Stimulated activated naive CD8-positive, alpha-beta T cell treated with anti-CD3 and anti-CD28 coated beads, Interleukin-15, Interleukin-2, amounts not matched to agents 100 ng/mL and 50 ng/mL, for 24 hours (primary cell): Measurements from ENCODE around the gene ARHGEF28.

Experiments used
- H3K27ac Mint-ChIP-seq: one replicate; pipeline ENCODE4 v1.8.0; 2021; ENCODE audit warnings: mild to moderate bottlenecking, mixed read lengths
- H3K27me3 Mint-ChIP-seq: one replicate; pipeline ENCODE4 v1.8.0; 2021; ENCODE audit warnings: mixed read lengths
- H3K36me3 Mint-ChIP-seq: one replicate; pipeline ENCODE4 v1.8.0; 2021; ENCODE audit warnings: low read depth, mixed read lengths
- H3K4me1 Mint-ChIP-seq: one replicate; pipeline ENCODE4 v1.8.0; 2021; ENCODE audit warnings: low read depth, mixed read lengths
- H3K4me3 Mint-ChIP-seq: one replicate; pipeline ENCODE4 v1.8.0; 2021; ENCODE audit warnings: mild to moderate bottlenecking, mixed read lengths
- H3K9me3 Mint-ChIP-seq: one replicate; pipeline ENCODE4 v1.8.0; 2021; ENCODE audit warnings: mixed read lengths

ARHGEF28 gene

GRCh38 chr5:73857446-73857845 lies 231.4 kb downstream of the ARHGEF28 start:
- H3K27ac Mint-ChIP-seq, result no peak overlapping the region
- H3K36me3 Mint-ChIP-seq, result no peaks in the 10 kb centered on the region
- H3K9me3 Mint-ChIP-seq, result no peaks in the 10 kb centered on the region
- no peak overlapping the region for H3K4me3 Mint-ChIP-seq
- peaks cover 16% of the 10 kb centered on the region for H3K27me3 Mint-ChIP-seq
- H3K4me1 Mint-ChIP-seq, result no peaks in the 10 kb centered on the region

GRCh38 chr5:73858054-73858453 lies 232.1 kb downstream of the ARHGEF28 start:
- peaks cover 16% of the 10 kb centered on the region for H3K27me3 Mint-ChIP-seq
- no peak overlapping the region for H3K4me3 Mint-ChIP-seq
- H3K9me3 Mint-ChIP-seq, result no peaks in the 10 kb centered on the region
- no peak overlapping the region for H3K27ac Mint-ChIP-seq
- H3K4me1 Mint-ChIP-seq, result no peaks in the 10 kb centered on the region
- no peaks in the 10 kb centered on the region for H3K36me3 Mint-ChIP-seq

- peaks cover 21% of the 10 kb centered on the region for H3K27me3 Mint-ChIP-seq
- no peaks in the 10 kb centered on the region for H3K9me3 Mint-ChIP-seq
- no peak overlapping the region for H3K27ac Mint-ChIP-seq
- no peaks in the 10 kb centered on the region for H3K4me1 Mint-ChIP-seq
- no peak overlapping the region for H3K4me3 Mint-ChIP-seq
- H3K36me3 Mint-ChIP-seq, result no peaks in the 10 kb centered on the region
Measured at GRCh38 chr5:73858776-73859175, 232.8 kb downstream of the ARHGEF28 start.

GRCh38 chr5:73859696-73860095 lies 233.7 kb downstream of the ARHGEF28 start:
- H3K27me3 Mint-ChIP-seq, result peaks cover 18% of the 10 kb centered on the region
- H3K4me3 Mint-ChIP-seq, result no peak overlapping the region
- H3K4me1 Mint-ChIP-seq, result no peaks in the 10 kb centered on the region
- H3K36me3 Mint-ChIP-seq, result no peaks in the 10 kb centered on the region
- H3K27ac Mint-ChIP-seq, result no peak overlapping the region
- H3K9me3 Mint-ChIP-seq, result no peaks in the 10 kb centered on the region

- Mint-ChIP-seq H3K27ac (no peak overlapping the region), H3K4me1 (no peaks in the 10 kb centered on the region), H3K4me3 (no peak overlapping the region), H3K36me3 (no peaks in the 10 kb centered on the region), H3K27me3 (peaks cover 18% of the 10 kb centered on the region), H3K9me3 (no peaks in the 10 kb centered on the region)
Measured at GRCh38 chr5:73861313-73861988, 235.5 kb downstream of the ARHGEF28 start.

GRCh38 chr5:73862796-73863195 lies 236.8 kb downstream of the ARHGEF28 start:
- no peaks in the 10 kb centered on the region for H3K36me3 Mint-ChIP-seq
- no peak overlapping the region for H3K27ac Mint-ChIP-seq
- no peaks in the 10 kb centered on the region for H3K9me3 Mint-ChIP-seq
- H3K27me3 Mint-ChIP-seq, result peaks cover 24% of the 10 kb centered on the region
- H3K4me3 Mint-ChIP-seq, result no peak overlapping the region
- H3K4me1 Mint-ChIP-seq, result no peaks in the 10 kb centered on the region

GRCh38 chr5:73863876-73864275 lies 237.9 kb downstream of the ARHGEF28 start:
- no peaks in the 10 kb centered on the region for H3K36me3 Mint-ChIP-seq
- no peak overlapping the region for H3K4me3 Mint-ChIP-seq
- H3K4me1 Mint-ChIP-seq, result no peaks in the 10 kb centered on the region
- H3K27me3 Mint-ChIP-seq, result peaks cover 24% of the 10 kb centered on the region
- H3K9me3 Mint-ChIP-seq, result no peaks in the 10 kb centered on the region
- no peak overlapping the region for H3K27ac Mint-ChIP-seq

- no peaks in the 10 kb centered on the region for H3K9me3 Mint-ChIP-seq
- H3K4me3 Mint-ChIP-seq, result no peak overlapping the region
- no peak overlapping the region for H3K27ac Mint-ChIP-seq
- no peaks in the 10 kb centered on the region for H3K36me3 Mint-ChIP-seq
- peaks cover 13% of the 10 kb centered on the region for H3K27me3 Mint-ChIP-seq
- no peaks in the 10 kb centered on the region for H3K4me1 Mint-ChIP-seq
Measured at GRCh38 chr5:73865315-73865714, 239.3 kb downstream of the ARHGEF28 start.

- Mint-ChIP-seq H3K36me3 (no peaks in the 10 kb centered on the region), H3K27me3 (peaks cover 11% of the 10 kb centered on the region), H3K9me3 (no peaks in the 10 kb centered on the region), H3K27ac (no peak overlapping the region), H3K4me3 (no peak overlapping the region), H3K4me1 (no peaks in the 10 kb centered on the region)
Measured at GRCh38 chr5:73867345-73868335, 241.6 kb downstream of the ARHGEF28 start.

GRCh38 chr5:73883646-73884045 lies 257.6 kb downstream of the ARHGEF28 start:
- Mint-ChIP-seq H3K36me3 (no peaks in the 10 kb centered on the region), H3K27ac (no peak overlapping the region), H3K4me3 (no peak overlapping the region), H3K27me3 (peaks cover 19% of the 10 kb centered on the region), H3K4me1 (no peaks in the 10 kb centered on the region), H3K9me3 (no peaks in the 10 kb centered on the region)

GRCh38 chr5:73887688-73888087 lies 261.7 kb downstream of the ARHGEF28 start:
- Mint-ChIP-seq H3K4me1 (no peaks in the 10 kb centered on the region), H3K27me3 (peaks cover 25% of the 10 kb centered on the region), H3K36me3 (no peaks in the 10 kb centered on the region), H3K27ac (no peak overlapping the region), H3K9me3 (no peaks in the 10 kb centered on the region), H3K4me3 (no peak overlapping the region)

GRCh38 chr5:73890569-73890968 lies 264.6 kb downstream of the ARHGEF28 start:
- H3K9me3 Mint-ChIP-seq, result no peaks in the 10 kb centered on the region
- no peak overlapping the region for H3K27ac Mint-ChIP-seq
- no peaks in the 10 kb centered on the region for H3K36me3 Mint-ChIP-seq
- no peaks in the 10 kb centered on the region for H3K4me1 Mint-ChIP-seq
- H3K27me3 Mint-ChIP-seq, result peaks cover 27% of the 10 kb centered on the region
- no peak overlapping the region for H3K4me3 Mint-ChIP-seq

- Mint-ChIP-seq H3K4me1 (no peaks in the 10 kb centered on the region), H3K27ac (no peak overlapping the region), H3K27me3 (peaks cover 37% of the 10 kb centered on the region), H3K4me3 (no peak overlapping the region), H3K36me3 (no peaks in the 10 kb centered on the region), H3K9me3 (no peaks in the 10 kb centered on the region)
Measured at GRCh38 chr5:73892218-73892617, 266.2 kb downstream of the ARHGEF28 start.

GRCh38 chr5:73892806-73893205 lies 266.8 kb downstream of the ARHGEF28 start:
- H3K4me1 Mint-ChIP-seq, result no peaks in the 10 kb centered on the region
- H3K4me3 Mint-ChIP-seq, result no peak overlapping the region
- H3K27me3 Mint-ChIP-seq, result peaks cover 38% of the 10 kb centered on the region
- H3K36me3 Mint-ChIP-seq, result no peaks in the 10 kb centered on the region
- no peaks in the 10 kb centered on the region for H3K9me3 Mint-ChIP-seq
- H3K27ac Mint-ChIP-seq, result no peak overlapping the region

GRCh38 chr5:73893813-73894212 lies 267.8 kb downstream of the ARHGEF28 start:
- Mint-ChIP-seq H3K27ac (no peak overlapping the region), H3K4me1 (no peaks in the 10 kb centered on the region), H3K27me3 (peaks cover 38% of the 10 kb centered on the region), H3K4me3 (no peak overlapping the region), H3K9me3 (no peaks in the 10 kb centered on the region), H3K36me3 (no peaks in the 10 kb centered on the region)
